ENCODE results near the gene DNAJB9. TPM values are rescaled to one million over a fixed set of nuclear protein-coding genes. Genes with fewer than 3 reads are reported as not detected.

The DNAJB9 gene
- total and polyA plus RNA-seq, 2 experiments from 2014 or later = 64.2 to 94.0 TPM

DNA sequence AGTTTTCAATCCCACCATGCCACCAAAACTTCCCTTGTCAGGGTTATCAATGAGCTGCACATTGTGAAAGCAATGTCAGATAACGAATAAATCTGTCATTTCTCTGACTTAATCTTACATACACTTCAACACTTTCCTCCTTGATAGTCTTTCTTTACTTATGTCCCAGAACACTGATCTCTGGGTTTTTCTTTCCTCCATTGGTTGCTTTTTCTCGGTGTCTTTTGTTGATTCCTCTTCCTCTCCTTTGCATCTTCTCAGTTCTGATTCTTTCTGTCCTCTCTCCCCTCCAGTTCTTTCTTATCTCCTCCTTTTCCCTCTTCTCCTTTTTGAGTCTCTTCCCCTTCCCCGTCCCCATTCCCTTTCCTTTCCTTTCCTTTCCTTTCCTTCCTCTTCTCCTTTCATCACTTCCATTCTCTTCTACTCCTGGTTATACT lies 16.6 kb downstream of the DNAJB9 start:
- no peak overlapping the region for H3K4me2 ChIP-seq
- H3K9me3 ChIP-seq (ENCODE audit: low read depth) = no peaks in the 10 kb centered on the region
- H2AFZ ChIP-seq = no peak overlapping the region
- H3K36me3 ChIP-seq (replicated peaks; ENCODE audit: insufficient read depth, low read depth) = no peaks in the 10 kb centered on the region
- H3K27ac ChIP-seq = no peak overlapping the region
- TF ChIP-seq EZH2 (IDR thresholded peaks at IDR 0.05; ENCODE audit: borderline replicate concordance) (no peak), EZH2phosphoT487 (IDR thresholded peaks at IDR 0.05; ENCODE audit: low read depth, severe bottlenecking, unreplicated experiment) (no peak), CTCF (IDR thresholded peaks at IDR 0.05; ENCODE audit: poor library complexity) (no peak)
- no peak for DNase-seq (ENCODE audit: low spot score)
- H3K27me3 ChIP-seq = no peaks in the 10 kb centered on the region
- no peak overlapping the region for H3K4me3 ChIP-seq
- 85% methylated on average over 2 of the region's 3 CpGs for WGBS (ENCODE audit: low lambda C conversion rate, missing lambda C conversion rate)
- H4K20me1 ChIP-seq (ENCODE audit: insufficient read depth, poor library complexity, severe bottlenecking) = no peaks in the 10 kb centered on the region
- H3K4me1 ChIP-seq (ENCODE audit: insufficient read depth) = peaks cover 6% of the 10 kb centered on the region
- H3K9me2 ChIP-seq (replicated peaks; ENCODE audit: insufficient read depth) = no peaks in the 10 kb centered on the region
- no peaks in the 10 kb centered on the region for H3K79me2 ChIP-seq

DNA sequence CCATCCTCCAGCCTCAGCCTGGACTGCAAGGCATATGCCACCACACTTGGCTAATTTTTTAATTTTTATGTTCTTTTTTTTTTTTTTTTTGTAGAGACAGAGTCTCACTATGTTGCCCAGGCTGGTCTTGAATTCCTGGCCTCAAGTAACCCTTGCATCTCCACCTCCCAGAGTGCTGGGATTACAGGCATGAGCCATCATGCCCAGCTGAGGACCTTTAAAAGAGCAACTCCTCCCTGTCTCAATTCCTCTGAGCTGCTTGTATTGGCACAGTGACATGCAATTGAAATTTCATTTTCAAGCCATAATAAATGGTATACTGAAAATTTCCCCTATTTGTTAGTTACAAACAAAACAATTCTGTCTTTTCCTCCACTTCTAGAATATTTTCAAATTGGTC lies 19.5 kb downstream of the DNAJB9 start:
- H3K4me1 ChIP-seq (ENCODE audit: insufficient read depth) = no peaks in the 10 kb centered on the region
- DNase-seq (ENCODE audit: low spot score) = no peak
- H3K9me2 ChIP-seq (replicated peaks; ENCODE audit: insufficient read depth) = no peaks in the 10 kb centered on the region
- no peaks in the 10 kb centered on the region for H3K9me3 ChIP-seq (ENCODE audit: low read depth)
- no peaks in the 10 kb centered on the region for H3K27me3 ChIP-seq
- no peak overlapping the region for H2AFZ ChIP-seq
- TF ChIP-seq EZH2phosphoT487 (IDR thresholded peaks at IDR 0.05; ENCODE audit: low read depth, severe bottlenecking, unreplicated experiment) (no peak), EZH2 (IDR thresholded peaks at IDR 0.05; ENCODE audit: borderline replicate concordance) (no peak), CTCF (IDR thresholded peaks at IDR 0.05; ENCODE audit: poor library complexity) (no peak)
- H3K36me3 ChIP-seq (replicated peaks; ENCODE audit: insufficient read depth, low read depth) = no peaks in the 10 kb centered on the region
- no peak overlapping the region for H3K4me3 ChIP-seq
- no peaks in the 10 kb centered on the region for H3K79me2 ChIP-seq
- no peak overlapping the region for H3K27ac ChIP-seq
- H3K4me2 ChIP-seq = no peak overlapping the region
- no peaks in the 10 kb centered on the region for H4K20me1 ChIP-seq (ENCODE audit: insufficient read depth, poor library complexity, severe bottlenecking)

DNA sequence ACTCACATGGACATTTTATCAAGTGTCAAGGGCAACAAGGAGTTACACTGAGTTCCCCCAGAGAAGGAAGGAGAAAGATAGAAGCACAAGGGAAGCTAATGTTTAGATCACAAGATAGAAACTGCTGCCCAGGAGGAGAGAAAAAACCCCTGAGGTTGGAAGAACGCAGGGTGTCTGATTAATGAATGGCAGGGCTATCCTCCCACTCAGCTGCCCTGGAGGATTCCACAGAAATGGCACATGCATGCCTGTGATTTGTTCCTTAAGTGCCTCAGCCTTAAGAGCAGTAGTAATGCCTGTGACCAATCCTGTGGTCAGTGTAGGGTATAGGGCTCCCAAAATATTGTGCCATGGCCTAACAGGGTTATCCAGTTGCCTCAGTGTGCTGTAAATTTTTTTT lies 20.2 kb downstream of the DNAJB9 start:
- no peak for DNase-seq (ENCODE audit: low spot score)
- Histone ChIP-seq H2AFZ (no peak overlapping the region), H3K79me2 (no peaks in the 10 kb centered on the region), H3K4me2 (no peak overlapping the region), H3K9me3 (ENCODE audit: low read depth) (no peaks in the 10 kb centered on the region), H3K27ac (peak overlapping the region; percentile 75), H3K4me3 (no peak overlapping the region), H3K4me1 (ENCODE audit: insufficient read depth) (no peaks in the 10 kb centered on the region), H3K36me3 (replicated peaks; ENCODE audit: insufficient read depth, low read depth) (no peaks in the 10 kb centered on the region), H4K20me1 (ENCODE audit: insufficient read depth, poor library complexity, severe bottlenecking) (no peaks in the 10 kb centered on the region), H3K9me2 (replicated peaks; ENCODE audit: insufficient read depth) (no peaks in the 10 kb centered on the region), H3K27me3 (no peaks in the 10 kb centered on the region)
- TF ChIP-seq EZH2phosphoT487 (IDR thresholded peaks at IDR 0.05; ENCODE audit: low read depth, severe bottlenecking, unreplicated experiment) (no peak), CTCF (IDR thresholded peaks at IDR 0.05; ENCODE audit: poor library complexity) (no peak), EZH2 (IDR thresholded peaks at IDR 0.05; ENCODE audit: borderline replicate concordance) (no peak)
- 38% methylated on average over 1 of the region's 1 CpG for WGBS (ENCODE audit: low lambda C conversion rate, missing lambda C conversion rate)

DNA sequence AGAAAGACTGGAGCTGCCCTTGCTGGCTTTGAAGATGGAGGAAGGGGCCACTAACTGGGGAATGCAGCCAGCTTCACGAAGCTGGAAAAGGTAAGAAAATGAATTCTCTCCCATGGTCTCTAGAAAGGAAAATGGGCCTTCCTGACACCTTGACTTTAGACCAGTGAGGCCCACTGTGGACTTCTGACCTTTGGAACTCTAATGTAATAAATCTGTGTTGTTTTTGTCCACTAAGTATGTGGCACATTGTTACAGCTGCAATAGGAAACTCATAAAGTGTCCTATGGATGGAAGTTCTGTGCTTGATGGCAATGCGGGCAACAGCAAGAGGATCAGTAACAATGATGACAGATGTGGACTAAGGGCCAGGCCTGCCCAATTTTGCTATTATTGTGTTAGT lies 20.9 kb downstream of the DNAJB9 start:
- Histone ChIP-seq H3K27me3 (no peaks in the 10 kb centered on the region), H4K20me1 (ENCODE audit: insufficient read depth, poor library complexity, severe bottlenecking) (no peaks in the 10 kb centered on the region), H2AFZ (no peak overlapping the region), H3K27ac (peak overlapping the region; percentile 75), H3K4me1 (ENCODE audit: insufficient read depth) (no peaks in the 10 kb centered on the region), H3K36me3 (replicated peaks; ENCODE audit: insufficient read depth, low read depth) (no peaks in the 10 kb centered on the region), H3K9me2 (replicated peaks; ENCODE audit: insufficient read depth) (no peaks in the 10 kb centered on the region), H3K79me2 (no peaks in the 10 kb centered on the region), H3K4me3 (no peak overlapping the region), H3K9me3 (ENCODE audit: low read depth) (no peaks in the 10 kb centered on the region), H3K4me2 (peak overlapping the region; percentile 45)
- TF ChIP-seq EZH2phosphoT487 (IDR thresholded peaks at IDR 0.05; ENCODE audit: low read depth, severe bottlenecking, unreplicated experiment) = no peak
- TF ChIP-seq CTCF (IDR thresholded peaks at IDR 0.05; ENCODE audit: poor library complexity) = no peak
- no peak for TF ChIP-seq EZH2 (IDR thresholded peaks at IDR 0.05; ENCODE audit: borderline replicate concordance)
- 86% methylated on average over 2 of the region's 2 CpGs for WGBS (ENCODE audit: low lambda C conversion rate, missing lambda C conversion rate)
- no peak for DNase-seq (ENCODE audit: low spot score)

Measured in hepatocyte (in vitro differentiated cells).